HG03025 (cell line): ENCODE data around the gene ATP5MC3.
"Not testable (repeated sequence)": the region's sequence is repeated elsewhere in the genome, so short reads cannot be mapped to it uniquely, and the experiment has no call there.

Source experiments
- ATAC-seq: cut with Tn5 transposase; IDR thresholded peaks from one replicate; pipeline ENCODE4 v1.9.1; 2021; ENCODE audit warnings: mild to moderate bottlenecking, moderate library complexity; ENCODE audit not compliant: unreplicated experiment, low FRiP score

The ATP5MC3 gene

GRCh38 chr2:175181104-175181876 lies at the start of gene ATP5MC3:
Gene ATP5MC3, minus strand, starts transcription at chr2:175181710. Its CDS starts 317 bp downstream, at chr2:175181393.
- ATAC-seq = peak; percentile 78

- not testable (repeated sequence) for ATAC-seq
These were observed 47.1 kb upstream of the ATP5MC3 start for GRCh38 chr2:175228601-175229000.

- ATAC-seq = no peak
These were observed 46.7 kb upstream of the ATP5MC3 start for GRCh38 chr2:175228179-175228578.

- ATAC-seq = no peak
These were observed 45.9 kb upstream of the ATP5MC3 start for GRCh38 chr2:175227393-175227792.

- no peak for ATAC-seq
These were observed 38.6 kb upstream of the ATP5MC3 start for GRCh38 chr2:175220075-175220474.

GRCh38 chr2:175218551-175218950 lies 37.0 kb upstream of the ATP5MC3 start:
- ATAC-seq = no peak

- no peak for ATAC-seq
These were observed 26.4 kb upstream of the ATP5MC3 start for GRCh38 chr2:175207741-175208438.

- ATAC-seq = no peak
These were observed 25.4 kb upstream of the ATP5MC3 start for GRCh38 chr2:175206866-175207265.

GRCh38 chr2:175205523-175205922 lies 24.0 kb upstream of the ATP5MC3 start:
- no peak for ATAC-seq

GRCh38 chr2:175203621-175204496 lies 22.3 kb upstream of the ATP5MC3 start:
- peak; percentile 79 for ATAC-seq

- no peak for ATAC-seq
These were observed 13.5 kb upstream of the ATP5MC3 start for GRCh38 chr2:175195012-175195411.

GRCh38 chr2:175188761-175189160 lies 7.3 kb upstream of the ATP5MC3 start:
- ATAC-seq = no peak

GRCh38 chr2:175187378-175187777 lies 5.9 kb upstream of the ATP5MC3 start:
- peak; percentile 72 for ATAC-seq

- no peak for ATAC-seq
These were observed 2.2 kb upstream of the ATP5MC3 start for GRCh38 chr2:175183674-175184073.

GRCh38 chr2:175181877-175182308 lies 383 bp upstream of the ATP5MC3 start:
- peak; percentile 1 for ATAC-seq

- peak; percentile 55 for ATAC-seq
These were observed 808 bp downstream of the ATP5MC3 start for GRCh38 chr2:175180701-175181103.

- ATAC-seq = no peak
These were observed 4.9 kb downstream of the ATP5MC3 start for GRCh38 chr2:175176624-175177023.

GRCh38 chr2:175175896-175176295 lies 5.6 kb downstream of the ATP5MC3 start:
- ATAC-seq = no peak

- no peak for ATAC-seq
These were observed 6.2 kb downstream of the ATP5MC3 start for GRCh38 chr2:175175320-175175719.

- no peak for ATAC-seq
These were observed 10.7 kb downstream of the ATP5MC3 start for GRCh38 chr2:175170659-175171304.
